ENCODE measurements around the gene CNGB1.

DNA sequence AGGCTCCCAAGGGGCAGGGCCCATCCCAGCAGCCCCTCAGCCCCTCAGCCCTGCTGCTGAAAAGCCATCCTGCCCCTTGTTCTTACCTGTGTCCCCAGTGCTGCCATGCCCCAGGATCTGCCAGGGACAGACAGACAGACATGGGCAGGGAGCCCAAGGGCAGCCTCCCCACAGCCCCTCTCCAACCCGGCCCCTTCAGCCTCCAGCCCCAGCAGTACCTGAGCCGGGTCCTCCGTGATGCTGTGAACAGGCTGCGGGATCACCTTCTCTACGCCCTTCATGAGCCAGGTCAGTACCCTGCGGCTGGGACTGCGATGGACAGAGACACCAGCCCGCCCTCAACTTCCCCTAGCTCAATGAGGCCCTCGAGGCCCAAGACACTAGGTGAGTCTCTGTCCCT is 8.2 kb downstream of the CNGB1 start:
- TF ChIP-seq, protein P1, sequence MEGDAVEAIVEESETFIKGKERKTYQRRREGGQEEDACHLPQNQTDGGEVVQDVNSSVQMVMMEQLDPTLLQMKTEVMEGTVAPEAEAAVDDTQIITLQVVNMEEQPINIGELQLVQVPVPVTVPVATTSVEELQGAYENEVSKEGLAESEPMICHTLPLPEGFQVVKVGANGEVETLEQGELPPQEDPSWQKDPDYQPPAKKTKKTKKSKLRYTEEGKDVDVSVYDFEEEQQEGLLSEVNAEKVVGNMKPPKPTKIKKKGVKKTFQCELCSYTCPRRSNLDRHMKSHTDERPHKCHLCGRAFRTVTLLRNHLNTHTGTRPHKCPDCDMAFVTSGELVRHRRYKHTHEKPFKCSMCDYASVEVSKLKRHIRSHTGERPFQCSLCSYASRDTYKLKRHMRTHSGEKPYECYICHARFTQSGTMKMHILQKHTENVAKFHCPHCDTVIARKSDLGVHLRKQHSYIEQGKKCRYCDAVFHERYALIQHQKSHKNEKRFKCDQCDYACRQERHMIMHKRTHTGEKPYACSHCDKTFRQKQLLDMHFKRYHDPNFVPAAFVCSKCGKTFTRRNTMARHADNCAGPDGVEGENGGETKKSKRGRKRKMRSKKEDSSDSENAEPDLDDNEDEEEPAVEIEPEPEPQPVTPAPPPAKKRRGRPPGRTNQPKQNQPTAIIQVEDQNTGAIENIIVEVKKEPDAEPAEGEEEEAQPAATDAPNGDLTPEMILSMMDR (IDR thresholded peaks at IDR 0.05): no peak
- no peak for TF ChIP-seq POLR2A (IDR thresholded peaks at IDR 0.05)
